Esophagus squamous epithelium (tissue), 5 donors: ENCODE results near the gene CA10. TPM values are rescaled to one million over a fixed set of nuclear protein-coding genes. Genes with fewer than 3 reads are reported as not detected.

Experiments
- DNase-seq: peaks from one replicate; lab custom pipeline; 2025; lab: John Stamatoyannopoulos, UW
- H3K27ac ChIP-seq, 4 donors: fragments of 200-600 bp; sonication (generic); one replicate each; pipeline ENCODE4 v1.5.1; 2016 to 2019; ENCODE audit warnings: mild to moderate bottlenecking in 1 of 4
- H3K27me3 ChIP-seq, 4 donors: fragments of 200-600 bp; sonication (generic); 1 replicate in 3 of 4; 2 replicates in 1 of 4; pipeline versions ENCODE4 v1.5.1 to v1.6.0; 2017 to 2021; ENCODE audit warnings: antibody characterized with exemption in 1 of 4
- H3K36me3 ChIP-seq, 3 donors: fragments of 200-600 bp; sonication (generic); one replicate each; pipeline ENCODE4 v1.5.1; 2016 to 2019
- H3K4me1 ChIP-seq, 3 donors: fragments of 200-600 bp; sonication (generic); one replicate each; pipeline ENCODE4 v1.5.1; 2017 to 2019
- H3K4me3 ChIP-seq, 4 donors: fragments of 200-600 bp; sonication (generic); 1 replicate in 3 of 4; 2 replicates in 1 of 4; pipeline ENCODE4 v1.5.1; 2016 to 2019; ENCODE audit warnings: mild to moderate bottlenecking in 2 of 4, moderate library complexity in 1 of 4
- H3K9me3 ChIP-seq, 3 donors: fragments of 200-600 bp; sonication (generic); one replicate each; pipeline ENCODE4 v1.5.1; 2016 to 2019
- CTCF ChIP-seq, 6 experiments: fragments of 450-650 bp in 4 of 6; fragments of 200-600 bp in 2 of 6; sonication (generic) in 2 of 6; IDR thresholded peaks; one replicate each; pipeline ENCODE4 v1.5.1; 2016 to 2019; ENCODE audit warnings: antibody characterized with exemption in 6 of 6, mild to moderate bottlenecking in 4 of 6, moderate library complexity in 4 of 6
- POLR2A ChIP-seq, 4 donors: fragments of 450-650 bp; IDR thresholded peaks; one replicate each; pipeline ENCODE4 v1.6.1; 2017; ENCODE audit warnings: antibody characterized with exemption in 4 of 4, mild to moderate bottlenecking in 4 of 4, moderate library complexity in 3 of 4
- WGBS, 2 donors: methylation state at CpG; one replicate each; pipeline ENCODE4 v1.1.5; 2018; 5-methylcytosine and 5-hydroxymethylcytosine counted together
- intact Hi-C: fragments of 100-400 bp; cut with DNase I; formaldehyde crosslinking; loops from one replicate; pipeline ENCODE4 v1.15.0; 2022
- total RNA-seq, 4 donors: library from RNA; depleted of rRNA; stranded (reverse); fragments of >200 nt; gene quantifications; one replicate each; pipeline ENCODE4 v1.1.0, GENCODE V29; 2016
- donor health status: DM: yes; HTN: yes; CAD: no.

Gene CA10
- under 1 TPM in 1 of 4 donors, not detected in 3; 0.38 TPM for total RNA-seq

GRCh38 chr17:52158450-52159042 is at the start of gene CA10:
Gene CA10 (minus strand): TSS chr17:52158714.
- no peak within 1 kb of the TSS for H3K27ac ChIP-seq
- peaks cover 4 to 17% (median 6%) of the 10 kb centered on the region in 3 donors for H3K4me1 ChIP-seq
- H3K4me3 ChIP-seq, result peak within 1 kb of the TSS in 2 of 4 donors; percentile 25 to 46
- 3 to 11% methylated on average over 4 to 31 of the region's 52 CpGs for WGBS, 2 donors
- no peak for TF ChIP-seq CTCF (IDR thresholded peaks at IDR 0.05)
- TF ChIP-seq POLR2A (IDR thresholded peaks at IDR 0.05), result no peak
- H3K27me3 ChIP-seq, result peaks cover 11 to 79% (median 19%) of the 10 kb centered on the region in 4 donors
- intact Hi-C loops, result no loop called here
- H3K36me3 ChIP-seq, result no peaks in the 10 kb centered on the region
- no peak for DNase-seq
- peaks cover 0 to 3% (median 0%) of the 10 kb centered on the region in 3 donors for H3K9me3 ChIP-seq

- no peak for DNase-seq
- H3K36me3 ChIP-seq, result no peaks in the 10 kb centered on the region
- 48 to 73% methylated on average over 2 of the region's 2 CpGs for WGBS, 2 donors
- no peaks in the 10 kb centered on the region for H3K4me1 ChIP-seq
- intact Hi-C loops, result loop anchor here (5.0 kb wide), 1 partner anchor 40 kb away; no protein-coding TSS in a partner anchor
- no peak overlapping the region for H3K4me3 ChIP-seq
- no peak overlapping the region for H3K27ac ChIP-seq
- no peaks in the 10 kb centered on the region for H3K9me3 ChIP-seq
- no peaks in the 10 kb centered on the region for H3K27me3 ChIP-seq
- no peak for TF ChIP-seq CTCF (IDR thresholded peaks at IDR 0.05)
- TF ChIP-seq POLR2A (IDR thresholded peaks at IDR 0.05), result no peak
Measured at GRCh38 chr17:52207796-52208195, 49.3 kb upstream of the CA10 start.

- TF ChIP-seq CTCF (IDR thresholded peaks at IDR 0.05) (no peak), POLR2A (IDR thresholded peaks at IDR 0.05) (no peak)
- no peak overlapping the region for H3K27ac ChIP-seq
- H3K9me3 ChIP-seq, result no peaks in the 10 kb centered on the region
- H3K4me1 ChIP-seq, result no peaks in the 10 kb centered on the region
- no peak overlapping the region for H3K4me3 ChIP-seq
- intact Hi-C loops, result no loop called here
- H3K36me3 ChIP-seq, result no peaks in the 10 kb centered on the region
- DNase-seq, result no peak
- 40 to 64% methylated on average over 1 of the region's 2 CpGs for WGBS, 2 donors
- H3K27me3 ChIP-seq, result no peaks in the 10 kb centered on the region
Measured at GRCh38 chr17:52202520-52203080, 44.1 kb upstream of the CA10 start.

GRCh38 chr17:52201767-52202519 is 43.4 kb upstream of the CA10 start:
- H3K4me1 ChIP-seq, result no peaks in the 10 kb centered on the region
- H3K36me3 ChIP-seq, result no peaks in the 10 kb centered on the region
- intact Hi-C loops, result no loop called here
- WGBS, 2 donors, result 59 to 60% methylated on average over 2 of the region's 2 CpGs
- no peak for DNase-seq
- H3K27me3 ChIP-seq, result no peaks in the 10 kb centered on the region
- TF ChIP-seq POLR2A (IDR thresholded peaks at IDR 0.05), result no peak
- no peak for TF ChIP-seq CTCF (IDR thresholded peaks at IDR 0.05)
- H3K9me3 ChIP-seq, result no peaks in the 10 kb centered on the region
- no peak overlapping the region for H3K4me3 ChIP-seq
- no peak overlapping the region for H3K27ac ChIP-seq

- intact Hi-C loops, result no loop called here
- 78 to 83% methylated on average over 2 of the region's 2 CpGs for WGBS, 2 donors
Measured at GRCh38 chr17:52191491-52191890, 33.0 kb upstream of the CA10 start.

More at GRCh38 chr17:52191491-52191890, 33.0 kb upstream of the CA10 start:
- Histone ChIP-seq H3K4me3 (no peak overlapping the region), H3K36me3 (no peaks in the 10 kb centered on the region), H3K27ac (no peak overlapping the region), H3K9me3 (no peaks in the 10 kb centered on the region), H3K4me1 (no peaks in the 10 kb centered on the region), H3K27me3 (no peaks in the 10 kb centered on the region)
- DNase-seq, result no peak
- TF ChIP-seq CTCF (IDR thresholded peaks at IDR 0.05) (no peak), POLR2A (IDR thresholded peaks at IDR 0.05) (no peak)
